HFFc6 (cell line): ENCODE measurements around the gene NME2. TPM values are rescaled to one million over a fixed set of nuclear protein-coding genes. Genes with fewer than 3 reads are reported as not detected.
"Not testable (repeated sequence)": the region's sequence is repeated elsewhere in the genome, so short reads cannot be mapped to it uniquely, and the experiment has no call there.

ENCODE experiments used
- DNase-seq: peaks from one replicate; pipeline ENCODE4 v3.0.0-alpha.2; 2018
- H3K27ac Mint-ChIP-seq: 2 replicates; pipeline ENCODE4 v1.8.0; 2020; ENCODE audit warnings: mild to moderate bottlenecking, mixed read lengths
- H3K27me3 Mint-ChIP-seq: 2 replicates; pipeline ENCODE4 v1.8.0; 2021; ENCODE audit warnings: mild to moderate bottlenecking, moderate library complexity, mixed read lengths; ENCODE audit not compliant: insufficient read depth
- H3K36me3 Mint-ChIP-seq: 2 replicates; pipeline ENCODE4 v1.8.0; 2021; ENCODE audit warnings: low read depth, mixed read lengths
- H3K4me1 Mint-ChIP-seq: 2 replicates; pipeline ENCODE4 v1.8.0; 2020; ENCODE audit warnings: low read depth, mixed read lengths
- H3K4me3 Mint-ChIP-seq: 2 replicates; pipeline ENCODE4 v1.8.0; 2020; ENCODE audit warnings: mild to moderate bottlenecking, moderate library complexity, mixed read lengths
- H3K9me3 Mint-ChIP-seq: 2 replicates; pipeline ENCODE4 v1.8.0; 2020; ENCODE audit warnings: mild to moderate bottlenecking, mixed read lengths
- CTCF ChIP-seq: fragments of 200-600 bp; sonication (generic); IDR thresholded peaks from 2 replicates; pipeline ENCODE4 v1.5.0; 2021; ENCODE audit warnings: antibody characterized with exemption, mild to moderate bottlenecking
- total RNA-seq, 6 experiments: library from RNA; stranded (reverse); fragmentation: NEBNext Ultra II Directional; extraction: Animal tissue kit (Norgen Biotek cat#: 25700); gene quantifications; 2 replicates in 1 of 6; 3 replicates in 5 of 6; pipeline ENCODE4 v1.2.3, GENCODE V29; 2021

The NME2 gene
- total RNA-seq, 6 experiments from 2014 or later: 709 to 868 (median 778) TPM

GRCh38 chr17:51165680-51166197, 472 bp upstream of the NME2 start:
- H3K4me3 Mint-ChIP-seq: peak overlapping the region; percentile 91
- no peak for TF ChIP-seq CTCF
- DNase-seq: no peak
- H3K27me3 Mint-ChIP-seq: peaks cover 1% of the 10 kb centered on the region
- peak overlapping the region; percentile 97 for H3K27ac Mint-ChIP-seq
- peaks cover 40% of the 10 kb centered on the region for H3K4me1 Mint-ChIP-seq
- H3K36me3 Mint-ChIP-seq: peaks cover 42% of the 10 kb centered on the region
- H3K9me3 Mint-ChIP-seq: no peaks in the 10 kb centered on the region

GRCh38 chr17:51166987-51167931, 1.0 kb downstream of the NME2 start:
- peak overlapping the region; percentile 92 for H3K4me3 Mint-ChIP-seq
- peak; percentile 91 for TF ChIP-seq CTCF
- peak; percentile 10 for DNase-seq
- peaks cover 1% of the 10 kb centered on the region for H3K27me3 Mint-ChIP-seq
- H3K27ac Mint-ChIP-seq: peak overlapping the region; percentile 80
- H3K36me3 Mint-ChIP-seq: peaks cover 40% of the 10 kb centered on the region
- peaks cover 40% of the 10 kb centered on the region for H3K4me1 Mint-ChIP-seq
- no peaks in the 10 kb centered on the region for H3K9me3 Mint-ChIP-seq

- Mint-ChIP-seq H3K4me1 (peaks cover 40% of the 10 kb centered on the region), H3K27ac (no peak overlapping the region), H3K9me3 (no peaks in the 10 kb centered on the region), H3K27me3 (peaks cover 1% of the 10 kb centered on the region), H3K36me3 (peaks cover 36% of the 10 kb centered on the region), H3K4me3 (peak overlapping the region; percentile 27; the same call in 1 of the 2 replicates)
- DNase-seq: no peak
- no peak for TF ChIP-seq CTCF
These were observed 3.1 kb downstream of the NME2 start for GRCh38 chr17:51169340-51169739.

- H3K9me3 Mint-ChIP-seq: no peaks in the 10 kb centered on the region
- H3K36me3 Mint-ChIP-seq: peaks cover 36% of the 10 kb centered on the region
- no peak overlapping the region for H3K27ac Mint-ChIP-seq
- no peaks in the 10 kb centered on the region; the same call in 1 of the 2 replicates for H3K27me3 Mint-ChIP-seq
- no peak for DNase-seq
- H3K4me1 Mint-ChIP-seq: peaks cover 29% of the 10 kb centered on the region
- no peak overlapping the region for H3K4me3 Mint-ChIP-seq
- no peak for TF ChIP-seq CTCF
These were observed 4.5 kb downstream of the NME2 start for GRCh38 chr17:51170736-51171135.

GRCh38 chr17:51172030-51172429, 5.8 kb downstream of the NME2 start:
- not testable (repeated sequence) for H3K27me3 Mint-ChIP-seq, DNase-seq, H3K9me3 Mint-ChIP-seq, H3K27ac Mint-ChIP-seq, H3K4me3 Mint-ChIP-seq
- peaks cover 36% of the 10 kb centered on the region for H3K36me3 Mint-ChIP-seq
- H3K4me1 Mint-ChIP-seq: peaks cover 23% of the 10 kb centered on the region

GRCh38 chr17:51180486-51180885, 14.3 kb downstream of the NME2 start:
- H3K27ac Mint-ChIP-seq: no peak overlapping the region
- no peak for DNase-seq
- TF ChIP-seq CTCF: no peak
- no peaks in the 10 kb centered on the region for H3K9me3 Mint-ChIP-seq
- H3K4me3 Mint-ChIP-seq: no peak overlapping the region
- H3K36me3 Mint-ChIP-seq: 0 out of 2 replicates have a peak, but pooled peaks cover 9% of the 10 kb centered on the region
- H3K4me1 Mint-ChIP-seq: peaks cover 7% of the 10 kb centered on the region
- H3K27me3 Mint-ChIP-seq: no peaks in the 10 kb centered on the region
